HL-60 (cell line): ENCODE data around the gene STK33.

Experiments
- DNase-seq, 2 experiments: peaks; one replicate each; pipeline ENCODE4 v3.0.0-alpha.2; 2010 to 2020; ENCODE audit warnings: low read depth in 1 of 2, low spot score in 1 of 2
- H3K27ac ChIP-seq: fragments of 250-450 bp; sonication (Bioruptor Pico); replicated peaks from 2 replicates; pipeline ENCODE4 v1.5.1; 2020; ENCODE audit warnings: mild to moderate bottlenecking, moderate library complexity
- H3K27me3 ChIP-seq: fragments of 250-450 bp; sonication (Bioruptor Pico); 2 replicates; pipeline ENCODE4 v1.5.1; 2021; ENCODE audit warnings: mild to moderate bottlenecking, moderate library complexity; ENCODE audit not compliant: insufficient read depth, poor library complexity, severe bottlenecking
- H3K4me3 ChIP-seq: replicated peaks from 2 replicates; pipeline ENCODE4 v1.5.1; 2011; ENCODE audit warnings: mild to moderate bottlenecking, control low read depth, low read length; ENCODE audit not compliant: insufficient read depth
- CTCF ChIP-seq: IDR thresholded peaks from one replicate; pipeline ENCODE4 v1.5.1; 2011; ENCODE audit warnings: low read length, control low read depth, inconsistent platforms; ENCODE audit not compliant: insufficient read depth
- GABPA ChIP-seq: IDR thresholded peaks from 2 replicates; pipeline ENCODE4 v1.6.1; 2012; ENCODE audit warnings: low read depth
- POLR2AphosphoS5 ChIP-seq: IDR thresholded peaks from 2 replicates; pipeline ENCODE4 v1.6.1; 2012; ENCODE audit warnings: low read depth
- REST ChIP-seq: IDR thresholded peaks from 2 replicates; pipeline ENCODE4 v1.6.1; 2012; ENCODE audit warnings: low read depth; ENCODE audit not compliant: insufficient replicate concordance
- SPI1 ChIP-seq: IDR thresholded peaks from 2 replicates; pipeline ENCODE4 v1.6.1; 2012; ENCODE audit warnings: low read depth, mild to moderate bottlenecking, borderline replicate concordance

STK33 gene

GRCh38 chr11:8361664-8362210, 232.3 kb downstream of the STK33 start:
- no peak overlapping the region for H3K27ac ChIP-seq
- no peaks in the 10 kb centered on the region for H3K27me3 ChIP-seq
- H3K4me3 ChIP-seq = no peak overlapping the region
- TF ChIP-seq SPI1 = no peak
- no peak for TF ChIP-seq GABPA
- no peak for TF ChIP-seq CTCF
- no peak for TF ChIP-seq POLR2AphosphoS5
- TF ChIP-seq REST = no peak
- DNase-seq = no peak

GRCh38 chr11:8361206-8361605, 232.8 kb downstream of the STK33 start:
- Histone ChIP-seq H3K27ac (no peak overlapping the region), H3K4me3 (no peak overlapping the region), H3K27me3 (no peaks in the 10 kb centered on the region)
- no peak for DNase-seq
- TF ChIP-seq CTCF (no peak), POLR2AphosphoS5 (no peak), SPI1 (no peak), REST (no peak)

- Histone ChIP-seq H3K27me3 (no peaks in the 10 kb centered on the region), H3K27ac (no peak overlapping the region), H3K4me3 (no peak overlapping the region)
- TF ChIP-seq POLR2AphosphoS5 (no peak), SPI1 (no peak), GABPA (no peak), REST (no peak), CTCF (no peak)
- no peak for DNase-seq
Measured at GRCh38 chr11:8360086-8360828, 233.8 kb downstream of the STK33 start.
